GM12878 (cell line): ENCODE measurements around the gene RALGAPA2. TPM values are rescaled to one million over a fixed set of nuclear protein-coding genes. Genes with fewer than 3 reads are reported as not detected.

Experiments
- ATAC-seq: fragments of 200-7000 bp; cut with Tn5 transposase; 3 replicates; pipeline ENCODE4 v1.9.1; 2020; ENCODE audit warnings: mild to moderate bottlenecking, moderate library complexity
- BruUV-seq: library from RNA; stranded (reverse); fragments of 400-500 nt; replicated peaks from 2 replicates; lab custom pipeline; 2021; lab: Mats Ljungman, UMichigan
- CTCF ChIA-PET: fragments of 300-600 bp; sonication (Branson Sonifier 250); formaldehyde crosslinking; extraction: SDS; loops from one replicate; lab custom pipeline; 2021; ENCODE audit warnings: inconsistent platforms; lab: Yijun Ruan, JAX
- POLR2A ChIA-PET: fragments of 350-600 bp; formaldehyde crosslinking; extraction: SDS; loops from one replicate; lab custom pipeline; 2021; ENCODE audit warnings: inconsistent platforms; lab: Charles Lee
- RAD21 ChIA-PET: fragments of 300-600 bp; sonication (Branson Sonifier 250); formaldehyde crosslinking; loops from one replicate; lab custom pipeline; 2023; ENCODE audit warnings: antibody characterized with exemption; ENCODE audit not compliant: unreplicated experiment; lab: Charles Lee
- SMC1A ChIA-PET: fragments of 300-600 bp; sonication (Branson Sonifier 250); formaldehyde crosslinking; loops from one replicate; lab custom pipeline; 2023; ENCODE audit not compliant: unreplicated experiment, uncharacterized antibody; lab: Charles Lee
- DNase-seq: peaks from one replicate; pipeline ENCODE4 v3.0.0-alpha.2; 2011; ENCODE audit warnings: low read depth, low spot score
- FAIRE-seq: peaks from 3 replicates; lab custom pipeline; 2011; peaks lifted over from hg19 to GRCh38; lab: Jason Lieb, UNC
- H2AFZ ChIP-seq: 2 replicates; pipeline ENCODE4 v1.6.0; 2011; ENCODE audit warnings: low read depth, low read length, control low read depth; ENCODE audit not compliant: control insufficient read depth
- H3K27ac ChIP-seq: 2 replicates; pipeline ENCODE4 v1.5.1; 2011; ENCODE audit warnings: control low read depth; ENCODE audit not compliant: control insufficient read depth, insufficient read depth
- H3K27me3 ChIP-seq, 2 experiments: replicated peaks in 1 of 2; 2 replicates each; pipeline versions ENCODE4 v1.6.0 to v1.6.1; 2011; ENCODE audit warnings: low read length in 1 of 2; ENCODE audit not compliant: control insufficient read depth in 2 of 2, insufficient read depth in 2 of 2
- H3K36me3 ChIP-seq, 2 experiments: 2 replicates each; pipeline ENCODE4 v1.5.1; 2011; ENCODE audit warnings: low read length in 1 of 2; ENCODE audit not compliant: control insufficient read depth in 2 of 2, insufficient read depth in 2 of 2
- H3K4me1 ChIP-seq: 2 replicates; pipeline ENCODE4 v1.6.1; 2011; ENCODE audit warnings: mild to moderate bottlenecking, low read length, moderate library complexity, mixed read lengths; ENCODE audit not compliant: control insufficient read depth, insufficient read depth
- H3K4me2 ChIP-seq: 2 replicates; pipeline ENCODE4 v1.6.0; 2011; ENCODE audit warnings: control low read depth; ENCODE audit not compliant: control insufficient read depth, insufficient read depth
- H3K4me3 ChIP-seq: fragments of 200-600 bp; sonication (generic); 2 replicates; pipeline ENCODE4 v1.5.1; 2016
- H3K79me2 ChIP-seq: 2 replicates; pipeline ENCODE4 v1.6.0; 2011; ENCODE audit warnings: low read length; ENCODE audit not compliant: control insufficient read depth, insufficient read depth
- H3K9ac ChIP-seq: 2 replicates; pipeline ENCODE4 v1.8.0; 2011; ENCODE audit warnings: low read length, control low read depth, mixed read lengths; ENCODE audit not compliant: control insufficient read depth, insufficient read depth
- H3K9me3 ChIP-seq: replicated peaks from 3 replicates; pipeline ENCODE4 v1.5.1; 2011; ENCODE audit warnings: mild to moderate bottlenecking, low read length; ENCODE audit not compliant: control insufficient read depth, insufficient read depth
- H4K20me1 ChIP-seq: 2 replicates; pipeline ENCODE4 v1.6.0; 2011; ENCODE audit not compliant: control insufficient read depth, insufficient read depth
- ATF7 ChIP-seq: fragments of 450-650 bp; IDR thresholded peaks from 2 replicates; pipeline ENCODE4 v1.6.1; 2016; ENCODE audit warnings: low read depth, mild to moderate bottlenecking
- DPF2 ChIP-seq: fragments of 450-650 bp; IDR thresholded peaks from 2 replicates; pipeline ENCODE4 v1.6.1; 2017; ENCODE audit warnings: mild to moderate bottlenecking
- E4F1 ChIP-seq: fragments of 450-650 bp; IDR thresholded peaks from 2 replicates; pipeline ENCODE4 v1.6.1; 2018; ENCODE audit warnings: borderline replicate concordance, mild to moderate bottlenecking; ENCODE audit not compliant: partially characterized antibody
- GATAD2B ChIP-seq: fragments of 450-650 bp; conservative IDR thresholded peaks from 2 replicates; pipeline ENCODE4 v1.6.1; 2017; ENCODE audit warnings: low read depth, mild to moderate bottlenecking, moderate library complexity
- IKZF2 ChIP-seq, 2 experiments: fragments of 450-650 bp; IDR thresholded peaks; 2 replicates each; pipeline ENCODE4 v1.6.1; 2017; ENCODE audit warnings: mild to moderate bottlenecking in 2 of 2, moderate library complexity in 2 of 2
- IRF5 ChIP-seq: fragments of 450-650 bp; IDR thresholded peaks from 2 replicates; pipeline ENCODE4 v1.6.1; 2017; ENCODE audit warnings: borderline replicate concordance
- KAT2A ChIP-seq: conservative IDR thresholded peaks from 2 replicates; pipeline ENCODE4 v1.6.1; 2011; ENCODE audit warnings: low read depth, low read length; ENCODE audit not compliant: control insufficient read depth
- MTA2 ChIP-seq: fragments of 450-650 bp; IDR thresholded peaks from 2 replicates; pipeline ENCODE4 v1.6.1; 2016; ENCODE audit warnings: low read depth, mild to moderate bottlenecking, moderate library complexity
- RELB ChIP-seq: fragments of 450-650 bp; IDR thresholded peaks from 2 replicates; pipeline ENCODE4 v1.6.1; 2017; ENCODE audit warnings: low read depth, mild to moderate bottlenecking, moderate library complexity
- SUPT20H ChIP-seq: IDR thresholded peaks from 2 replicates; pipeline ENCODE4 v1.6.1; 2011; ENCODE audit warnings: low read depth, mild to moderate bottlenecking, low read length, moderate library complexity, borderline replicate concordance; ENCODE audit not compliant: control insufficient read depth
- ZBTB40 ChIP-seq: fragments of 450-650 bp; IDR thresholded peaks from 2 replicates; pipeline ENCODE4 v1.6.1; 2016; ENCODE audit warnings: mild to moderate bottlenecking, moderate library complexity, borderline replicate concordance
- ZNF384 ChIP-seq: IDR thresholded peaks from 2 replicates; pipeline ENCODE4 v1.6.1; 2012; ENCODE audit warnings: low read depth, mild to moderate bottlenecking, low read length, improper control_type of control experiment, borderline replicate concordance
- WGBS: methylation state at CpG from one replicate; pipeline ENCODE4 v1.1.6; 2016; ENCODE audit warnings: low lambda C conversion rate; ENCODE audit not compliant: insufficient replicate concordance, insufficient coverage; ENCODE audit errors: missing lambda C conversion rate; 5-methylcytosine and 5-hydroxymethylcytosine counted together
- in situ Hi-C: fragments of 300-500 bp; cut with MboI; formaldehyde crosslinking; loops from 9 replicates; pipeline ENCODE4 v1.14.3; 2018; ENCODE audit warnings: mixed read lengths
- intact Hi-C: fragments of 100-400 bp; cut with micrococcal nuclease; formaldehyde crosslinking; loops from one replicate; pipeline ENCODE4 v1.14.2; 2022; ENCODE audit not compliant: unreplicated experiment
- polyA plus RNA-seq, 11 experiments: library from polyadenylated mRNA; depleted of rRNA in 4 of 11; unstranded in 6 of 11; stranded (reverse) in 5 of 11; fragments of >200 nt; fragmentation: Nextera tagmentation in 4 of 11; fragmentation: Illumina TruSeq in 1 of 11; extraction: Ambion mirVana in 4 of 11; extraction: Trizol in 1 of 11; gene quantifications; 1 replicate in 1 of 11; 2 replicates in 10 of 11; pipeline versions ENCODE4 v1.2.1 to v1.2.3, GENCODE V29; 2011 to 2016; ENCODE audit warnings: inconsistent platforms in 2 of 11, missing spikeins in 2 of 11, low read depth in 1 of 11
- total RNA-seq, 4 experiments: library from RNA; depleted of rRNA in 3 of 4; stranded (reverse); fragments of >200 nt in 3 of 4; fragmentation: Illumina TruSeq in 1 of 4; extraction: Trizol in 1 of 4; gene quantifications; 2 replicates each; pipeline versions ENCODE4 v1.2.1 to v1.2.3, GENCODE V29; 2013 to 2021

The RALGAPA2 gene
- total and polyA plus RNA-seq, 10 of the 15 experiments (the other 5 are each of a cell fraction or from before 2014, with no cell fraction given) = 2.9 to 29.4 (median 19.6) TPM

- CTCF ChIA-PET = interaction anchor here (1.1 kb wide), 1 partner anchor 9 kb away, joined by 6 read pairs; no protein-coding TSS in a partner anchor
- no peaks in the 10 kb centered on the region for H3K79me2 ChIP-seq
These were observed 211.3 kb downstream of the RALGAPA2 start for GRCh38 chr20:20501128-20501527.

More at GRCh38 chr20:20501128-20501527, 211.3 kb downstream of the RALGAPA2 start:
- no peak overlapping the region for H3K4me2 ChIP-seq
- POLR2A ChIA-PET = no interaction called here
- ATAC-seq (no peak), DNase-seq (no peak), FAIRE-seq (no peak)
- H3K9me3 ChIP-seq = no peaks in the 10 kb centered on the region
- no TSS peak for BruUV-seq
- no peak overlapping the region for H3K4me3 ChIP-seq
- RAD21 ChIA-PET = no interaction called here
- no peak overlapping the region for H3K9ac ChIP-seq
- SMC1A ChIA-PET = interaction anchor here (1.0 kb wide), 1 partner anchor 8 kb away, joined by 3 read pairs; no protein-coding TSS in a partner anchor
- intact Hi-C loops = no loop called here
- H4K20me1 ChIP-seq = no peaks in the 10 kb centered on the region
- no peak overlapping the region for H3K27ac ChIP-seq
- 97% methylated on average over 2 of the region's 2 CpGs for whole genome bisulfite sequencing
- peaks cover 3 to 13% of the 10 kb centered on the region in 2 experiments; a peak in 3 of 4 replicates for H3K36me3 ChIP-seq
- H2AFZ ChIP-seq = no peak overlapping the region
- in situ Hi-C loops = no loop called here
- H3K27me3 ChIP-seq = no peaks in the 10 kb centered on the region
- no peak for TF ChIP-seq ATF7
- TF ChIP-seq RELB = no peak
- no peak for TF ChIP-seq E4F1
- TF ChIP-seq GATAD2B = no peak
- TF ChIP-seq ZBTB40 = no peak
- TF ChIP-seq KAT2A = no peak
- no peak for TF ChIP-seq ZNF384
- TF ChIP-seq IKZF2 (IDR thresholded peaks at IDR 0.05) = no peak
- TF ChIP-seq IRF5 = no peak
- no peak for TF ChIP-seq SUPT20H
- no peak for TF ChIP-seq MTA2
- no peak for TF ChIP-seq DPF2
- peaks cover 19% of the 10 kb centered on the region for H3K4me1 ChIP-seq
